HuH-7.5 (cell line): ENCODE measurements around the gene PCDH19.

ENCODE experiments used
- DNase-seq: peaks from one replicate; pipeline ENCODE4 v3.0.0; 2011; ENCODE audit warnings: low spot score

PCDH19 gene

GRCh38 chrX:100407147-100407783 lies 2.8 kb downstream of the PCDH19 start:
- DNase-seq, result no peak

GRCh38 chrX:100405424-100405823 lies 4.6 kb downstream of the PCDH19 start:
- no peak for DNase-seq

GRCh38 chrX:100404851-100405250 lies 5.2 kb downstream of the PCDH19 start:
- no peak for DNase-seq

- DNase-seq, result no peak
These were observed 14.3 kb downstream of the PCDH19 start for GRCh38 chrX:100395781-100396180.

GRCh38 chrX:100381619-100382018 lies 28.5 kb downstream of the PCDH19 start:
- DNase-seq, result no peak

GRCh38 chrX:100379388-100379986 lies 30.6 kb downstream of the PCDH19 start:
- DNase-seq, result no peak

- DNase-seq, result no peak
These were observed 32.2 kb downstream of the PCDH19 start for GRCh38 chrX:100377826-100378225.

- no peak for DNase-seq
These were observed 33.5 kb downstream of the PCDH19 start for GRCh38 chrX:100376576-100376975.

GRCh38 chrX:100373673-100374072 lies 36.4 kb downstream of the PCDH19 start:
- no peak for DNase-seq

GRCh38 chrX:100368167-100368566 lies 41.9 kb downstream of the PCDH19 start:
- no peak for DNase-seq

- no peak for DNase-seq
These were observed 46.2 kb downstream of the PCDH19 start for GRCh38 chrX:100363896-100364295.

- DNase-seq, result no peak
These were observed 51.3 kb downstream of the PCDH19 start for GRCh38 chrX:100358766-100359165.

GRCh38 chrX:100356351-100356896 lies 53.6 kb downstream of the PCDH19 start:
- no peak for DNase-seq

- DNase-seq, result no peak
These were observed 54.4 kb downstream of the PCDH19 start for GRCh38 chrX:100355680-100356079.

GRCh38 chrX:100353326-100353725 lies 56.7 kb downstream of the PCDH19 start:
- no peak for DNase-seq

- no peak for DNase-seq
These were observed 59.2 kb downstream of the PCDH19 start for GRCh38 chrX:100350704-100351489.

- DNase-seq, result no peak
These were observed 60.7 kb downstream of the PCDH19 start for GRCh38 chrX:100349391-100349790.

GRCh38 chrX:100341142-100341510 lies 68.9 kb downstream of the PCDH19 start:
- no peak for DNase-seq

- DNase-seq, result no peak
These were observed 69.5 kb downstream of the PCDH19 start for GRCh38 chrX:100340491-100341141.

GRCh38 chrX:100328351-100328750 lies 81.7 kb downstream of the PCDH19 start:
- no peak for DNase-seq

GRCh38 chrX:100319716-100320115 lies 90.4 kb downstream of the PCDH19 start:
- no peak for DNase-seq

GRCh38 chrX:100316987-100317386 lies 93.1 kb downstream of the PCDH19 start:
- no peak for DNase-seq

GRCh38 chrX:100315566-100315965 lies 94.5 kb downstream of the PCDH19 start:
- no peak for DNase-seq
